IMR-90 (cell line): Measurements from ENCODE around the gene RNF19B. TPM values are rescaled to one million over a fixed set of nuclear protein-coding genes. Genes with fewer than 3 reads are reported as not detected.

Experiments
- ATAC-seq: fragments of 200-7000 bp; cut with Tn5 transposase; 2 replicates; pipeline ENCODE4 v1.9.1; 2020; ENCODE audit warnings: low read depth, mild to moderate bottlenecking, moderate library complexity
- BruUV-seq: library from RNA; stranded (reverse); fragments of 400-500 nt; replicated peaks from 2 replicates; lab custom pipeline; 2021; lab: Mats Ljungman, UMichigan
- CTCF ChIA-PET: fragments of 300-600 bp; formaldehyde crosslinking; extraction: SDS; loops from one replicate; lab custom pipeline; 2021; ENCODE audit warnings: antibody characterized with exemption; lab: Yijun Ruan, JAX
- POLR2A ChIA-PET: fragments of 300-600 bp; sonication (Branson Sonifier 250); formaldehyde crosslinking; loops from one replicate; lab custom pipeline; 2022; ENCODE audit warnings: antibody characterized with exemption; ENCODE audit not compliant: unreplicated experiment; lab: Charles Lee
- DNase-seq: peaks from one replicate; pipeline ENCODE4 v3.0.0; 2013
- H2AFZ ChIP-seq: replicated peaks from 2 replicates; pipeline ENCODE3; 2013; ENCODE audit warnings: low read length, mild to moderate bottlenecking; ENCODE audit not compliant: poor library complexity
- H2AK5ac ChIP-seq: 2 replicates; pipeline ENCODE4 v1.6.1; 2013; ENCODE audit warnings: low read depth, low read length, inconsistent platforms
- H2AK9ac ChIP-seq: replicated peaks from 2 replicates; pipeline ENCODE3; 2013; ENCODE audit warnings: mild to moderate bottlenecking, low read depth, low read length, moderate library complexity; ENCODE audit not compliant: poor library complexity
- H2BK120ac ChIP-seq: 2 replicates; pipeline ENCODE4 v1.6.1; 2013; ENCODE audit warnings: low read depth, low read length, inconsistent platforms
- H2BK15ac ChIP-seq: 3 replicates; pipeline ENCODE4 v1.6.1; 2013; ENCODE audit warnings: low read depth, low read length, inconsistent platforms
- H2BK20ac ChIP-seq: 2 replicates; pipeline ENCODE4 v1.6.1; 2013; ENCODE audit warnings: low read depth, mild to moderate bottlenecking, inconsistent platforms, low read length, moderate library complexity
- H2BK5ac ChIP-seq: 2 replicates; pipeline ENCODE4 v1.6.1; 2013; ENCODE audit warnings: mild to moderate bottlenecking, low read depth, low read length, inconsistent platforms; ENCODE audit not compliant: poor library complexity, severe bottlenecking
- H3K14ac ChIP-seq: replicated peaks from 2 replicates; pipeline ENCODE4 v1.6.1; 2013; ENCODE audit warnings: low read depth, low read length, inconsistent platforms
- H3K18ac ChIP-seq: 2 replicates; pipeline ENCODE4 v1.6.1; 2013; ENCODE audit warnings: low read depth, low read length, control low read depth
- H3K23ac ChIP-seq: 2 replicates; pipeline ENCODE4 v1.6.1; 2013; ENCODE audit warnings: low read depth, low read length, inconsistent platforms
- H3K27ac ChIP-seq: 2 replicates; pipeline ENCODE4 v1.5.1; 2013; ENCODE audit warnings: mild to moderate bottlenecking, control low read depth, low read length; ENCODE audit not compliant: insufficient read depth
- H3K27me3 ChIP-seq: 2 replicates; pipeline ENCODE4 v1.6.1; 2013; ENCODE audit warnings: low read length; ENCODE audit not compliant: control insufficient read depth, insufficient read depth
- H3K36me3 ChIP-seq: 2 replicates; pipeline ENCODE4 v1.6.1; 2013; ENCODE audit warnings: low read length, mixed read lengths; ENCODE audit not compliant: control insufficient read depth, insufficient read depth
- H3K4ac ChIP-seq: 2 replicates; pipeline ENCODE4 v1.6.1; 2013; ENCODE audit warnings: low read depth, low read length, inconsistent platforms
- H3K4me1 ChIP-seq: 2 replicates; pipeline ENCODE4 v1.6.1; 2013; ENCODE audit warnings: low read length, mixed read lengths; ENCODE audit not compliant: control insufficient read depth, insufficient read depth
- H3K4me2 ChIP-seq: 2 replicates; pipeline ENCODE4 v1.6.1; 2013; ENCODE audit warnings: low read depth, mild to moderate bottlenecking, control low read depth, low read length, moderate library complexity
- H3K4me3 ChIP-seq: 2 replicates; pipeline ENCODE4 v1.5.1; 2013; ENCODE audit warnings: low read depth, mild to moderate bottlenecking, control low read depth, low read length, moderate library complexity; ENCODE audit not compliant: insufficient read depth
- H3K56ac ChIP-seq: 2 replicates; pipeline ENCODE4 v1.6.1; 2013; ENCODE audit warnings: low read length, inconsistent platforms; ENCODE audit not compliant: insufficient read depth; ENCODE audit errors: extremely low read depth
- H3K79me1 ChIP-seq, 2 experiments: 2 replicates each; pipeline ENCODE4 v1.6.1; 2013; ENCODE audit warnings: low read length in 2 of 2, inconsistent platforms in 1 of 2, low read depth in 1 of 2
- H3K9ac ChIP-seq: 2 replicates; pipeline ENCODE4 v1.6.1; 2013; ENCODE audit warnings: low read depth, low read length, control low read depth
- H3K9me1 ChIP-seq: 2 replicates; pipeline ENCODE4 v1.6.1; 2013; ENCODE audit warnings: low read length, inconsistent platforms; ENCODE audit not compliant: insufficient read depth
- H3K9me3 ChIP-seq: 2 replicates; pipeline ENCODE4 v1.6.1; 2013; ENCODE audit warnings: low read length; ENCODE audit not compliant: control insufficient read depth, insufficient read depth
- H4K20me1 ChIP-seq: 2 replicates; pipeline ENCODE4 v1.6.1; 2013; ENCODE audit warnings: low read length, inconsistent platforms; ENCODE audit not compliant: insufficient read depth
- H4K5ac ChIP-seq: 2 replicates; pipeline ENCODE4 v1.6.1; 2013; ENCODE audit warnings: mild to moderate bottlenecking, low read depth, low read length, control low read depth
- H4K8ac ChIP-seq, 2 experiments: 2 replicates each; pipeline ENCODE4 v1.6.1; 2013; ENCODE audit warnings: low read depth in 2 of 2, low read length in 2 of 2, control low read depth in 1 of 2, inconsistent platforms in 1 of 2
- H4K91ac ChIP-seq: 2 replicates; pipeline ENCODE4 v1.6.1; 2013; ENCODE audit warnings: low read depth, low read length, inconsistent platforms; ENCODE audit not compliant: insufficient read depth
- CEBPB ChIP-seq: IDR thresholded peaks from 2 replicates; pipeline ENCODE4 v1.6.1; 2012; ENCODE audit warnings: low read depth, low read length, improper control_type of control experiment
- MAZ ChIP-seq: IDR thresholded peaks from 2 replicates; pipeline ENCODE4 v1.6.1; 2012; ENCODE audit warnings: low read depth, mild to moderate bottlenecking, low read length, improper control_type of control experiment, moderate library complexity, borderline replicate concordance
- NFE2L2 ChIP-seq: fragments of 150-350 bp; IDR thresholded peaks from 2 replicates; pipeline ENCODE4 v1.6.1; 2016; ENCODE audit warnings: low read depth, mild to moderate bottlenecking, low read length
- RCOR1 ChIP-seq: IDR thresholded peaks from 2 replicates; pipeline ENCODE4 v1.6.1; 2012; ENCODE audit warnings: mild to moderate bottlenecking, low read length, improper control_type of control experiment; ENCODE audit not compliant: insufficient replicate concordance
- RFX5 ChIP-seq: IDR thresholded peaks from 2 replicates; pipeline ENCODE4 v1.8.0; 2012; ENCODE audit warnings: low read depth, mild to moderate bottlenecking, low read length, moderate library complexity
- WGBS, 2 experiments: methylation state at CpG; one replicate each; pipeline versions ENCODE4 v1.1.5 to v1.1.7; 2013; ENCODE audit warnings: missing lambda C conversion rate in 2 of 2; ENCODE audit not compliant: insufficient read length in 1 of 2; ENCODE audit errors: extremely low coverage in 2 of 2; 5-methylcytosine and 5-hydroxymethylcytosine counted together
- dilution Hi-C: fragments of 300-500 bp; cut with HindIII; formaldehyde crosslinking; loops from one replicate; pipeline ENCODE4 v1.14.3; 2018; ENCODE audit warnings: low sequenced_read_pairs; ENCODE audit not compliant: unreplicated experiment
- in situ Hi-C: fragments of 300-500 bp; cut with MboI; formaldehyde crosslinking; loops from 3 replicates; pipeline ENCODE4 v1.14.3; 2019; ENCODE audit warnings: low sequenced_read_pairs, inconsistent platforms, mixed read lengths
- intact Hi-C: fragments of 100-400 bp; cut with micrococcal nuclease; formaldehyde crosslinking; loops from 2 replicates; pipeline ENCODE4 v1.10.0; 2022
- polyA plus RNA-seq, 3 experiments: library from polyadenylated mRNA; depleted of rRNA; stranded (reverse); fragments of >200 nt; gene quantifications; 2 replicates each; pipeline ENCODE4 v1.2.3, GENCODE V29; 2012; ENCODE audit warnings: low replicate concordance in 1 of 3
- total RNA-seq: library from RNA; depleted of rRNA; stranded (reverse); fragments of >200 nt; gene quantifications from 2 replicates; pipeline ENCODE4 v1.2.3, GENCODE V29; 2012

RNF19B gene
- total and polyA plus RNA-seq, 2 of the 4 experiments (the other 2 are of a cell fraction), result 10.0 to 11.6 TPM

DNA sequence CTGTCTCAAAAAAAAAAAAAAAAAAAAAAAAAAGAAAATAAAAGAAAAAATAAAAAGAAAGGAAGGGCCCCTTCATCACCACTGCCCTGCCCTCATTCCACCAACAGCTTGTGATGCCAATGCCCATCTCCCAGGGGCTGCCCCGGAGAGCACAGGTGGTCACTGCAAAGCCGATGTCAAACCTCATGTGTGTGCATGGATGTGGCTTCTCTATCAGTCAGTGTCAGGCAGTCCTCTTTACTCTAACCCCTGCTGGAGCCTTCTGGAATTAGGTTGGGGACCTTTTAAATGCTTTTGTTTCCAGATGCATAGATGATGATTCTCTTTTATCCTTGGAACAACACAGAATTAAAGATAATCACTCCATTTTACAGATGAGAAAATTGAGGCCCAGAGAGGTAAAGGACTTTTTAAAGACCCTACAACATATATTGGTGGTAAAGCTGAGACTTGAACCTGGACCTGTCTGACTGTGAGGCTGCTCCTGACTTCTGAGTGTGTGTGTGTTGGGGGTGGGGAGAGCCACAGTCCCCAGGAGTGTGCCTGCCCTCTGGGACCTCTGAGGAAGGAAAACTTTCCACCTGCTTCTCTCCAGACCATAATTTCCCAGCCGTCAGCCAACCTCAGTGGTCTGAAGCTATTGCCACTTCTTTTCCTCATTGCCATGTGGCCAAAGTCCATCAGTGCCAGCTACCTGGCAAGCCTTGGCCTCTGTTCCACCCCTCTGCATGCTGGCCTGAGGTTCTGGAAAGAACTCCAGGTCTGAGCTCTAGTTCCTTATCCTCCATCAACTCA is 60.4 kb downstream of the RNF19B start:
- H3K4ac ChIP-seq, result no peak overlapping the region
- 43% methylated on average over 1 of the region's 3 CpGs; no CpG with 5 or more reads in 1 of the 2 experiments for WGBS, 2 experiments
- no peak overlapping the region for H2AK9ac ChIP-seq
- no peak overlapping the region for H4K5ac ChIP-seq
- H2AK5ac ChIP-seq, result no peak overlapping the region
- POLR2A ChIA-PET, result no interaction called here
- no peak overlapping the region for H4K91ac ChIP-seq
- H3K14ac ChIP-seq, result no peak overlapping the region
- no peaks in the 10 kb centered on the region for H3K9me3 ChIP-seq
- intact Hi-C loops (no loop called here), dilution Hi-C loops (no loop called here), in situ Hi-C loops (no loop called here)
- no peak overlapping the region for H3K18ac ChIP-seq
- BruUV-seq, result no TSS peak
- no peak overlapping the region for H4K8ac ChIP-seq
- H3K27ac ChIP-seq, result no peak overlapping the region
- H3K27me3 ChIP-seq, result peaks cover 5% of the 10 kb centered on the region
- H3K9ac ChIP-seq, result no peak overlapping the region
- H2BK120ac ChIP-seq, result no peak overlapping the region
- H3K79me1 ChIP-seq, result peaks cover 0 to 9% of the 10 kb centered on the region in 2 experiments; a peak in 1 of 4 replicates
- no peaks in the 10 kb centered on the region for H4K20me1 ChIP-seq
- H3K23ac ChIP-seq, result no peak overlapping the region
- H3K56ac ChIP-seq, result no peak overlapping the region
- H3K36me3 ChIP-seq, result no peaks in the 10 kb centered on the region
- no peak overlapping the region for H3K4me2 ChIP-seq
- CTCF ChIA-PET, result interaction anchor here (0.7 kb wide), 1 partner anchor 19 kb away, joined by 3 read pairs; no protein-coding TSS in a partner anchor
- H2BK20ac ChIP-seq, result no peak overlapping the region
- H3K9me1 ChIP-seq, result no peaks in the 10 kb centered on the region; the same call in 1 of the 2 replicates
- DNase-seq (no peak), ATAC-seq (no peak)
- TF ChIP-seq NFE2L2 (no peak), MAZ (no peak), RCOR1 (no peak), RFX5 (no peak), CEBPB (no peak)
- H3K4me1 ChIP-seq, result peaks cover 2% of the 10 kb centered on the region; the same call in 1 of the 2 replicates
- no peak overlapping the region for H2AFZ ChIP-seq
- H3K4me3 ChIP-seq, result no peak overlapping the region
- H2BK15ac ChIP-seq, result no peak overlapping the region
- H2BK5ac ChIP-seq, result no peak overlapping the region
